DOHH2 (cell line): Measurements from ENCODE around the gene SLC25A6.

Experiments used
- H3F3A ChIP-seq: fragments of 200-600 bp; sonication (generic), shearing (Covaris generic); 2 replicates; pipeline ENCODE4 v1.6.0; 2016; ENCODE audit warnings: antibody characterized with exemption, mild to moderate bottlenecking; ENCODE audit not compliant: control insufficient read depth, insufficient read depth
- H3K27ac ChIP-seq: fragments of 200-600 bp; sonication (generic); 2 replicates; pipeline ENCODE4 v1.5.1; 2014; ENCODE audit warnings: low read depth, mild to moderate bottlenecking, low read length, moderate library complexity
- H3K27me3 ChIP-seq: fragments of 200-600 bp; sonication (generic); 2 replicates; pipeline ENCODE4 v1.6.1; 2014; ENCODE audit warnings: mild to moderate bottlenecking, low read length, mixed read lengths; ENCODE audit not compliant: control insufficient read depth
- H3K36me3 ChIP-seq: fragments of 200-600 bp; sonication (generic); 2 replicates; pipeline ENCODE4 v1.6.1; 2014; ENCODE audit warnings: mild to moderate bottlenecking, low read length, moderate library complexity, mixed read lengths; ENCODE audit not compliant: control insufficient read depth
- H3K4me1 ChIP-seq: fragments of 200-600 bp; sonication (generic); 2 replicates; pipeline ENCODE4 v1.6.1; 2014; ENCODE audit warnings: mild to moderate bottlenecking, low read length, mixed read lengths; ENCODE audit not compliant: control insufficient read depth
- H3K4me2 ChIP-seq: fragments of 200-600 bp; sonication (generic); 2 replicates; pipeline ENCODE4 v1.6.0; 2014; ENCODE audit warnings: mild to moderate bottlenecking, low read length, moderate library complexity
- H3K4me3 ChIP-seq: fragments of 200-600 bp; sonication (generic); 2 replicates; pipeline ENCODE4 v1.5.1; 2014; ENCODE audit warnings: mild to moderate bottlenecking, low read length, mixed read lengths
- H3K79me2 ChIP-seq: fragments of 200-600 bp; sonication (generic); 2 replicates; pipeline ENCODE4 v1.6.1; 2014; ENCODE audit warnings: mild to moderate bottlenecking, low read length, mixed read lengths; ENCODE audit not compliant: control insufficient read depth
- H3K9me2 ChIP-seq: fragments of 200-600 bp; sonication (generic); replicated peaks from 2 replicates; pipeline ENCODE4 v1.6.1; 2014; ENCODE audit warnings: mild to moderate bottlenecking, low read length, mixed read lengths; ENCODE audit not compliant: control insufficient read depth
- H3K9me3 ChIP-seq: fragments of 200-600 bp; sonication (generic); 2 replicates; pipeline ENCODE4 v1.6.1; 2014; ENCODE audit warnings: antibody characterized with exemption, low read length, mixed read lengths; ENCODE audit not compliant: control insufficient read depth, insufficient read depth
- H4K20me1 ChIP-seq: fragments of 200-600 bp; sonication (generic); 2 replicates; pipeline ENCODE4 v1.6.0; 2014; ENCODE audit warnings: low read depth, mild to moderate bottlenecking, antibody characterized with exemption, low read length, moderate library complexity; ENCODE audit not compliant: control insufficient read depth, insufficient read depth
- EZH2phosphoT487 ChIP-seq: fragments of 200-600 bp; sonication (generic); IDR thresholded peaks from 2 replicates; pipeline ENCODE4 v1.6.1; 2017; ENCODE audit warnings: borderline replicate concordance, mild to moderate bottlenecking, antibody characterized with exemption, low read length, moderate library complexity, mixed read lengths
- TF ChIP-seq, protein P1 (sequence below): fragments of 200-600 bp; sonication (generic); IDR thresholded peaks from one replicate; pipeline ENCODE4 v1.5.1; 2014; ENCODE audit warnings: antibody characterized with exemption, mild to moderate bottlenecking, low read depth, low read length; ENCODE audit not compliant: poor library complexity, severe bottlenecking

Gene SLC25A6

DNA sequence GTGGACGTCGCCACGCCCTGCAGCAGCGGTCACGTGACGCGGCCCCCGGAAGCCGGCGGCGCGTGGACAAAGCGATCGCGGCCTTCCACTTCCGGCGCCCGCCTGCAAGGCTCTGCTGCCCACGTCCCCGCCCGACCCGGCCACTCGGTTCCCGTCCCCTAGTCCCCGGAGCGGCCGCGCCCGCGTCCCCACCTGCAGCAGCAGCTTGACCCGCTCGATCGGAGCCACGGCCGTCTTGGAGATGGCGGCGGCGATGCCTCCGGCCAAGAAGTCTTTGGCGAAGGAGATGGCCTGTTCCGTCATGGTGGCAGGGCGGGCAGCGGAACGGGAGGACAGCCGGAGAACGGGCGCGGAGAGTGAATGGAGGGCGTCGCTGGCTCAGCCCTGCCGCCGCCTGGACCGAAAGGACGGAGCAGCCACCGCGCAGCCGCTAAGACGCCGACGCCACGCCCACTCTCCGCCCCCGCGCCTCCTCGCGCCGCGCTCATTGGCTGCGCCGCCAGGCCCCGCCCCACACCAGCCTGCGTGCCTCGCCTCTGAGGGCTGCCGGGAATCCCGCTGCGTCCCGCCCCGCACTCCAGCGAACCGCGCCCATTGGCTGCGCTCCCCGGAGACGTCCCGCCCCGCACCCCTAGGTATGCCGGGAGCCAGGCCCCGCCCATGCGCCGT is at the start of gene SLC25A6:
Gene SLC25A6, minus strand, starts transcription at position 407 of the 669 bp plus-strand sequence. Its CDS starts 104 bp downstream, at position 303.
- Histone ChIP-seq H3K4me1 (peaks cover 45% of the 10 kb centered on the region), H3K9me2 (no peaks in the 10 kb centered on the region), H3K36me3 (peaks cover 84% of the 10 kb centered on the region), H3K4me2 (peak within 1 kb of the TSS; percentile 86), H3K27me3 (no peaks in the 10 kb centered on the region), H3K79me2 (peaks cover 93% of the 10 kb centered on the region), H3K4me3 (peak within 1 kb of the TSS; percentile 99), H3K27ac (peak within 1 kb of the TSS; percentile 95), H3K9me3 (no peaks in the 10 kb centered on the region), H3F3A (peaks cover 30% of the 10 kb centered on the region), H4K20me1 (peaks cover 33% of the 10 kb centered on the region)
- TF ChIP-seq, protein P1, sequence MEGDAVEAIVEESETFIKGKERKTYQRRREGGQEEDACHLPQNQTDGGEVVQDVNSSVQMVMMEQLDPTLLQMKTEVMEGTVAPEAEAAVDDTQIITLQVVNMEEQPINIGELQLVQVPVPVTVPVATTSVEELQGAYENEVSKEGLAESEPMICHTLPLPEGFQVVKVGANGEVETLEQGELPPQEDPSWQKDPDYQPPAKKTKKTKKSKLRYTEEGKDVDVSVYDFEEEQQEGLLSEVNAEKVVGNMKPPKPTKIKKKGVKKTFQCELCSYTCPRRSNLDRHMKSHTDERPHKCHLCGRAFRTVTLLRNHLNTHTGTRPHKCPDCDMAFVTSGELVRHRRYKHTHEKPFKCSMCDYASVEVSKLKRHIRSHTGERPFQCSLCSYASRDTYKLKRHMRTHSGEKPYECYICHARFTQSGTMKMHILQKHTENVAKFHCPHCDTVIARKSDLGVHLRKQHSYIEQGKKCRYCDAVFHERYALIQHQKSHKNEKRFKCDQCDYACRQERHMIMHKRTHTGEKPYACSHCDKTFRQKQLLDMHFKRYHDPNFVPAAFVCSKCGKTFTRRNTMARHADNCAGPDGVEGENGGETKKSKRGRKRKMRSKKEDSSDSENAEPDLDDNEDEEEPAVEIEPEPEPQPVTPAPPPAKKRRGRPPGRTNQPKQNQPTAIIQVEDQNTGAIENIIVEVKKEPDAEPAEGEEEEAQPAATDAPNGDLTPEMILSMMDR = peak; percentile 13
- no peak for TF ChIP-seq EZH2phosphoT487

DNA sequence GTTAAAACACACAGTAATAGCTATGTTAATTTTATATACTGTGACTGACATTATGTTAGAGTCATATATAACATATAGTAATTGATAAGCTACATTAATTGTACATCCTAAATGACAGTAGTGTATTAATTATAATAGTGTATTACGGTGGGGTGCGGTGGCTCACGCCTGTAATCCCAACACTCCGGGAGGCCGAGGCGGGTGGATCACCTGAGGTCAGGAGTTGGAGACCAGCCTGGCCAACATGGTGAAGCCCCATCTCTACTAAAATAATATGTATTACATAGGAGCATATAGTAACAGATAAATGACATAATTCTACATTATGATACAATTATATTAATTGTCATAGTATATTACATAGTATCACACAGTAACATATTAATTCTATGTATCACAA is 48.6 kb upstream of the SLC25A6 start:
- H4K20me1 ChIP-seq = no peaks in the 10 kb centered on the region
- H3K4me3 ChIP-seq = no peak overlapping the region
- no peaks in the 10 kb centered on the region for H3K9me2 ChIP-seq
- H3K4me1 ChIP-seq = no peaks in the 10 kb centered on the region
- TF ChIP-seq, protein P1 = no peak
- no peak for TF ChIP-seq EZH2phosphoT487
- peaks cover 22% of the 10 kb centered on the region for H3K36me3 ChIP-seq
- H3K9me3 ChIP-seq = no peaks in the 10 kb centered on the region
- H3F3A ChIP-seq = peaks cover 5% of the 10 kb centered on the region
- no peak overlapping the region for H3K4me2 ChIP-seq
- no peaks in the 10 kb centered on the region for H3K27me3 ChIP-seq
- no peak overlapping the region for H3K27ac ChIP-seq
- peaks cover 27% of the 10 kb centered on the region for H3K79me2 ChIP-seq

DNA sequence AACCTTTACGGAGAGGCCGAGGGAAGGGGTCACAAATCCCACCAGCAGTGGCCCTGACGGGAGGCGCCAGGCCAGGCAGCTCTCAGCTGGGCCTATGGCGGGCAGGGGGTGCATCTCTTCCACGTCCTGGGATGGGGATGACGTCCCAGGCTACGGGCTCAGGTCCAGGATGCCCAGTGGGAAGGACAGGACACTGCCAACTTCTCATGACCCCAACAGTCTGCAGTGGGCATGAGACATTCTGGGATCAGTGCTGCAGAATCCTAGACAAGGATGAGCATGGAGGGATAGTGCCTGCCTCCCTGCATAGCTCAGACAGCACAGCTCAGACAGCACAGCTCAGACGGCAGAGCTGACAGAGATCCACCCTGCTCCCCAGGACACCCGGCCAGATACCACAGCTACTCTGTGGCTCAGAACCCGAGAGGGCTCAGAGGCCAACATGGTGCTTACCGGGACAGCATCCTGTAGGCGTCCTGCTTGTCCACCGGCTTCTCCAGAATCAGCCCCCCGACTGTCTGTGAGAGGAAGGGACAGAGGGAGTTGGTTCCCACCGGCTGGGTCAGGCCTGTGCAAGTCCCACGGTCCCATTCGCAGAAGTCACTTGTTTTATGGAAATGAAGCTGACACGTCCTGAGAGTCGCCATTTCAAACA is 43.5 kb upstream of the SLC25A6 start:
- Histone ChIP-seq H4K20me1 (no peaks in the 10 kb centered on the region), H3K4me3 (no peak overlapping the region), H3K4me2 (no peak overlapping the region), H3K27ac (no peak overlapping the region), H3K36me3 (peaks cover 28% of the 10 kb centered on the region), H3K9me3 (no peaks in the 10 kb centered on the region), H3K79me2 (no peaks in the 10 kb centered on the region), H3K9me2 (no peaks in the 10 kb centered on the region), H3F3A (no peaks in the 10 kb centered on the region), H3K27me3 (no peaks in the 10 kb centered on the region), H3K4me1 (no peaks in the 10 kb centered on the region)
- TF ChIP-seq EZH2phosphoT487 = no peak
- TF ChIP-seq, protein P1 = no peak
